Kidney (tissue), 14 donors: ENCODE results near the gene CIITA. TPM values are rescaled to one million over a fixed set of nuclear protein-coding genes. Genes with fewer than 3 reads are reported as not detected.

ENCODE experiments used
- DNase-seq, 5 donors: peaks; one replicate each; pipeline ENCODE4 v3.0.0-alpha.2; 2013 to 2020
- FAIRE-seq: peaks from 2 replicates; lab custom pipeline; 2012; peaks lifted over from hg19 to GRCh38; lab: Jason Lieb, UNC
- H3K27ac ChIP-seq, 2 donors: one replicate each; pipeline ENCODE4 v1.7.0; 2013; ENCODE audit warnings: low read depth in 2 of 2, low read length in 2 of 2, inconsistent platforms in 1 of 2
- H3K27me3 ChIP-seq: one replicate; pipeline ENCODE4 v1.7.1; 2013; ENCODE audit warnings: low read length, inconsistent platforms; ENCODE audit not compliant: control insufficient read depth, insufficient read depth
- H3K36me3 ChIP-seq, 3 donors: one replicate each; pipeline versions ENCODE4 v1.7.0 to v1.7.1; 2013; ENCODE audit warnings: low read length in 3 of 3, control low read depth in 1 of 3, inconsistent platforms in 1 of 3; ENCODE audit not compliant: insufficient read depth in 3 of 3, control insufficient read depth in 2 of 3
- H3K4me1 ChIP-seq, 3 donors: one replicate each; pipeline versions ENCODE4 v1.7.0 to v1.7.1; 2013; ENCODE audit warnings: low read length in 3 of 3, inconsistent platforms in 1 of 3, low read depth in 1 of 3; ENCODE audit not compliant: control insufficient read depth in 2 of 3, insufficient read depth in 2 of 3
- H3K4me3 ChIP-seq, 3 donors: one replicate each; pipeline versions ENCODE4 v1.7.0 to v1.8.1; 2013; ENCODE audit warnings: low read length in 3 of 3, control low read depth in 1 of 3, inconsistent platforms in 1 of 3
- H3K9ac ChIP-seq, 3 donors: one replicate each; pipeline versions ENCODE4 v1.7.0 to v1.7.1; 2013; ENCODE audit warnings: low read length in 3 of 3, control low read depth in 1 of 3, inconsistent platforms in 1 of 3
- H3K9me3 ChIP-seq, 3 donors: one replicate each; pipeline versions ENCODE4 v1.7.0 to v1.7.1; 2013; ENCODE audit warnings: low read length in 3 of 3, control low read depth in 1 of 3, inconsistent platforms in 1 of 3; ENCODE audit not compliant: control insufficient read depth in 2 of 3, insufficient read depth in 1 of 3
- CTCF ChIP-seq: IDR thresholded peaks from 3 replicates; pipeline ENCODE4 v1.5.1; 2012; ENCODE audit warnings: mild to moderate bottlenecking, moderate library complexity, borderline replicate concordance; ENCODE audit not compliant: insufficient read depth; ENCODE audit errors: extremely low read depth
- intact Hi-C: fragments of 100-400 bp; cut with DNase I; formaldehyde crosslinking; loops from one replicate; pipeline ENCODE4 v1.11.1; 2022
- polyA plus RNA-seq: library from polyadenylated mRNA; stranded (reverse); fragments of 350-450 nt; fragmentation: Illumina TruSeq; extraction: RNeasy Lipid Tissue Mini Kit (QIAGEN cat#74804); gene quantifications from one replicate; pipeline ENCODE4 v1.2.3, GENCODE V29; 2014; ENCODE audit warnings: low read depth, low replicate concordance; ENCODE audit not compliant: insufficient read depth
- total RNA-seq: library from RNA; stranded (reverse); fragmentation: NEBNext Ultra II Directional; extraction: Animal tissue kit (Norgen Biotek cat#: 25700); gene quantifications from one replicate; pipeline ENCODE4 v1.2.1, GENCODE V29; 2021
- donor health status: control.
- donor health status: control.
- donor health status: control.
- donor health status: control.
- donor health status: control.
- donor health status: DM: yes; HTN: yes; CAD: no.
- donor health status: Normal renal cell carcinoma (clear cell type).

The CIITA gene
- total and polyA plus RNA-seq, 2 donors from 2014 or later: 8.3 to 50.5 TPM

GRCh38 chr16:10978124-10978523, 101.1 kb downstream of the CIITA start:
- TF ChIP-seq CTCF: no peak
- intact Hi-C loops: loop anchor here (5.0 kb wide), 1 partner anchor 279 kb away; the partner anchor contains the start of gene SOCS1
- Histone ChIP-seq H3K9ac (no peak overlapping the region), H3K4me1 (peaks cover 0 to 6% (median 2%) of the 10 kb centered on the region in 3 donors), H3K9me3 (no peaks in the 10 kb centered on the region), H3K27ac (no peak overlapping the region), H3K36me3 (peaks cover 2 to 11% (median 5%) of the 10 kb centered on the region in 3 donors), H3K4me3 (no peak overlapping the region), H3K27me3 (no peaks in the 10 kb centered on the region)
- FAIRE-seq (no peak), DNase-seq (no peak)

- Histone ChIP-seq H3K36me3 (peaks cover 2 to 8% (median 5%) of the 10 kb centered on the region in 3 donors), H3K27me3 (no peaks in the 10 kb centered on the region), H3K27ac (no peak overlapping the region)
Measured at GRCh38 chr16:10978871-10979446, 102.0 kb downstream of the CIITA start.

GRCh38 chr16:10979717-10980601, 103.0 kb downstream of the CIITA start:
- intact Hi-C loops: loop anchor here (5.0 kb wide), 1 partner anchor 277 kb away; the partner anchor contains the start of gene SOCS1
- Histone ChIP-seq H3K4me3 (no peak overlapping the region), H3K27ac (no peak overlapping the region), H3K9me3 (no peaks in the 10 kb centered on the region), H3K4me1 (peaks cover 0 to 6% (median 2%) of the 10 kb centered on the region in 3 donors), H3K36me3 (peaks cover 2 to 8% (median 5%) of the 10 kb centered on the region in 3 donors), H3K9ac (no peak overlapping the region), H3K27me3 (no peaks in the 10 kb centered on the region)
- peak in 1 of 5 donors; percentile 67 for DNase-seq
- TF ChIP-seq CTCF: no peak
- FAIRE-seq: no peak

More at GRCh38 chr16:10978871-10979446, 102.0 kb downstream of the CIITA start:
- DNase-seq (peak in 3 of 5 donors; percentile 66 to 82 (median 74)), FAIRE-seq (no peak)
- H3K4me3 ChIP-seq: no peak overlapping the region
- H3K9me3 ChIP-seq: no peaks in the 10 kb centered on the region
- no peak overlapping the region for H3K9ac ChIP-seq
- intact Hi-C loops: loop anchor here (5.0 kb wide), 1 partner anchor 278 kb away; the partner anchor contains the start of gene SOCS1
- H3K4me1 ChIP-seq: peaks cover 0 to 6% (median 2%) of the 10 kb centered on the region in 3 donors
- no peak for TF ChIP-seq CTCF
